SHP77 treated with DMSO at 0.1 percent for 48 hours (cell line): ENCODE measurements around the gene MED27.
"Not testable (repeated sequence)": the region's sequence is repeated elsewhere in the genome, so short reads cannot be mapped to it uniquely, and the experiment has no call there.

Experiments used
- DNase-seq: peaks from one replicate; lab custom pipeline; 2025; lab: John Stamatoyannopoulos, UW

The MED27 gene

GRCh38 chr9:132015866-132016265, 63.8 kb downstream of the MED27 start:
- DNase-seq = no peak

GRCh38 chr9:132014218-132014805, 65.4 kb downstream of the MED27 start:
- no peak for DNase-seq

GRCh38 chr9:132012704-132013357, 66.8 kb downstream of the MED27 start:
- DNase-seq = no peak

DNA sequence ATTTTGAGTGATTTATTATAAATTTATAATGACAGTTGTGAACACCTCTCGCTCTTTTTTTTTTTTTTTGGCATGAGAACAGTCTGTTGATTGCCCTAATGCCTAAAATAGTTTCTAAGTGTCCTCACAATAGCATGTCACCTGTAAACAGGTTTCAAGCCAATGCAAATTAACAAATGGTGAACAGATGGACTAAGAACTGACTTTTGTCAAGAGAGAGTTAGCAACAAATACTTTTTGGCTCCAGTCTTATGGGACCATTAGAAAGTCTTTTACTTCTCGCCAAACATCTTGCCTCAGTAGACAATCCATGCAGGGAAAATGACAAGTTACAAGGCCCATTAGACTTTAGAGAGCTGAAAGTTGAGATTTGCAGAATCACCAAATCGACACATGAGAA, 67.8 kb downstream of the MED27 start:
- no peak for DNase-seq

DNA sequence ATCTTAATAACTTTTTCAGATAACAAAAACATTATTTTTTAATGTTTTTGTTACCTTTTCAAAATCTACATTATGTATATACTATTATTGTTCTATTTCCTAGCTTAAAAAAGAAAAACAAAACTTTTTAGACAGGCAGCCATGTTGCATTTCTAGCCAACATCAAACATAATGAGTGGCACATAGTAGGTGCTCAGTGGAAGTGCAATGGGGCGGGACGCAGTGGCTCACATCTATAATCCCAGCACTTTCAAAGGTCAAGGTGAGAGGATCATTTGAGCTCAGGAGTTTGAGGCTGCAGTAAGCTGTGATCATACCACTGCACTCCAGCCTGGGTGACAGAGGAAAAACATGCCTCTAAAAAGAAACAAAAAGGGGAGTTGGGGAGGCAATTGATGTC, 68.4 kb downstream of the MED27 start:
- DNase-seq = no peak

DNA sequence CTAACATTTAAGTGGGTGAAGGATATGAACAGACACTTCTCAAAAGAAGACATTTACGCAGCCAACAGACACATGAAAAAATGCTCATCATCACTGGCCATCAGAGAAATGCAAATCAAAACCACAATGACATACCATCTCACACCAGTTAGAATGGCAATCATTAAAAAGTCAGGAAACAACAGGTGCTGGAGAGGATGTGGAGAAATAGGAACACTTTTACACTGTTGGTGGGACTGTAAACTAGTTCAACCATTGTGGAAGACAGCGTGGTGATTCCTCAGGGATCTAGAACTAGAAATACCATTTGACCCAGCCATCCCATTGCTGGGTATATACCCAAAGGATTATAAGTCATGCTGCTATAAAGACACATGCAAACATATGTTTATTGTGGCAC, 69.5 kb downstream of the MED27 start:
- not testable (repeated sequence) for DNase-seq

DNA sequence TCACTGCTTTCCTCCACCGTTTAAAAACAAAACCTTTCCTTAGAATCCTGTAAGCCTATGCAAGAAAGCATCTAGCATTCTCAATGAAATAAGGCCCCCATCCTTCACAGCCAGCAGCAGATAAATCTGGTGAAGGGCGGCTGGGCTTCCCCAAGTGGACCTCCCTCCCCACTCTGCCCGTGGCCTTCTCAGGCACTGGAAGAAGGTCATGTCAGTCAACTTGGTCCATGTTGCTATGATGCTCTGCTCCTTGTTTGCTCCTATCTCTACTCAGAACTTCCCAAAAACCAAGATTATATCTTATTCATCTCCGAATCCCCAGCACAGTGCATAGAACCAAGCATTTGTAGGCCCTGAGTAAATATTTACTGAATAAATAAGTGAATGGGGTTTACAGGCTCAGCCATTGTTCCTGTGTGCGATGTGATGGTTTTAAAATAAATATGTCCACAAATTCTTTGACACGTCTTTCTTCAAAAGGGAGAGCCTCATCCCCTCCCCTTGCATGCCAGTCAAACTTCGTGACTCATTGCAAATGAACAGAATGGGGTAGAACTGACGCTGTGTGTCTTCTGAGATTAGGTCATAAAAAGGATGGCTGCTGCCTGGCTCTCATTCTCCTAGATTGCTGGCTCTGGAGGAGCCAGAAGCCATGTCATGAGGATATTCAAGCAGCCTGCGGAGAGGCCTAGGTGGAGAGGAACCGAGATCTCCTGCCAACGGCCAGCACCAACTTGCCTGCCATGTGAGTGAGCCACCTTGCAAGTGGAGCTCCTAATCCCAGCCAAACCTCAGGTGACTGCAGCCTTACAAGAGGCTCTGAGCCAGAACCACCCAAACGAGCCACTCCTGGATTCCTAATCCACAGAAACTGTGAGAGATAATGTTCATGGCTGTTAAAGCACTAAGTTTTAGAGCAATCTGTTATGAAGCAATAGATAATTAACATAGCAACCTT, 70.5 kb downstream of the MED27 start:
- DNase-seq = no peak

GRCh38 chr9:132008184-132008803, 71.4 kb downstream of the MED27 start:
- DNase-seq = peak; percentile 17

GRCh38 chr9:132007371-132008025, 72.2 kb downstream of the MED27 start:
- DNase-seq = no peak

- DNase-seq = peak; percentile 27
These were observed 72.8 kb downstream of the MED27 start for GRCh38 chr9:132006677-132007370.

GRCh38 chr9:132005899-132006298, 73.8 kb downstream of the MED27 start:
- DNase-seq = no peak

- DNase-seq = no peak
These were observed 75.3 kb downstream of the MED27 start for GRCh38 chr9:132004323-132004722.

GRCh38 chr9:132003896-132004295, 75.8 kb downstream of the MED27 start:
- no peak for DNase-seq

DNA sequence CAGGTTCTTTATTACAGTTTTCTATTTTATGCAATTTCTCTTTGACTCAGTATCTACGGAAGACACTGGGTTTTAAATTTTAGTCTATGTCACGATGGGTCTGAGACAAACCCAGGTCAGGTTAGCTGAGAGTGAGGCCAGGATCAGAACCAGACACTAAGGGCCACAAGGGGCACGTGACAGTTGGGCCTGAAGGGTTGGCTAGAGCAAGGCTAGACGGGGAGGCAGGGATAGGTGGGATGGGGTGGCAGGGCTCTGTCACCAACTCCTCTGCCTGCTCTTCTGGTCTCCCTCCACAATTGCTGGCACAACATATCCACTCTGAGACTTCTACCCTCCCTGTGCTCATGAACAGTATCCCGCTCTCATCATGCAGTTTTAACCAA, 76.4 kb downstream of the MED27 start:
- DNase-seq = no peak

DNA sequence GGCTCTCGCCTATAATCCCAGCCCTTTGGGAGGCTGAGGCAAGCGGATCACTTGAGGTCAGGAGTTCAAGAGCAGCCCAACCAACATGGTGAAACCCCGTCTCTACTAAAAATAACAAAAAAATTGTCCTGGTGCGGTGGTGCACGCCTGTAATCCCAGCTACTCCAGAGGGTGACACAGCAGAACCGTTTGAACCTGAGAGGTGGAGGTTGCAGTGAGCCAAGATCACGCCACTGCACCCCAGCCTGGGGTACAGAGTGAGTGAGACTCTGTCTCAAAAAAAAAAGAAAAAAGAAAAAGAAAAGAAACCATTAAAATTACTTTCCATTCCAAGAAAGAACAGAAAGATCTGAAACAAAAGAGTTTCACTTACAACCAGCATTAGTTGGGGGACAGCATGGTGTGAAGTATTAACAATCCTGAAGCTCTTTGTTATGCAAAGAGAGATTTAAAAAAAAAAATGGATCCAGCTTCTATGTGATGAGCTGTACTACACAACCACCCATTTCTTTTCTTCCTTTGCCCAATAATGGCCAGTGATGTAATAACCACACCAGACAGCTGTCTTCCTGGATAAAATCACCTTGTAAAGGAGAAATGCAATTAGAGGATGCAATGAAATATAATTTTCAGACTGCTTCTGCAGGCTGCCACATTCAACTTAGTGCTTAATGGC, 76.9 kb downstream of the MED27 start:
- no peak for DNase-seq

- DNase-seq = no peak
These were observed 78.1 kb downstream of the MED27 start for GRCh38 chr9:132001567-132001966.

- DNase-seq = no peak
These were observed 79.0 kb downstream of the MED27 start for GRCh38 chr9:132000659-132001058.

DNA sequence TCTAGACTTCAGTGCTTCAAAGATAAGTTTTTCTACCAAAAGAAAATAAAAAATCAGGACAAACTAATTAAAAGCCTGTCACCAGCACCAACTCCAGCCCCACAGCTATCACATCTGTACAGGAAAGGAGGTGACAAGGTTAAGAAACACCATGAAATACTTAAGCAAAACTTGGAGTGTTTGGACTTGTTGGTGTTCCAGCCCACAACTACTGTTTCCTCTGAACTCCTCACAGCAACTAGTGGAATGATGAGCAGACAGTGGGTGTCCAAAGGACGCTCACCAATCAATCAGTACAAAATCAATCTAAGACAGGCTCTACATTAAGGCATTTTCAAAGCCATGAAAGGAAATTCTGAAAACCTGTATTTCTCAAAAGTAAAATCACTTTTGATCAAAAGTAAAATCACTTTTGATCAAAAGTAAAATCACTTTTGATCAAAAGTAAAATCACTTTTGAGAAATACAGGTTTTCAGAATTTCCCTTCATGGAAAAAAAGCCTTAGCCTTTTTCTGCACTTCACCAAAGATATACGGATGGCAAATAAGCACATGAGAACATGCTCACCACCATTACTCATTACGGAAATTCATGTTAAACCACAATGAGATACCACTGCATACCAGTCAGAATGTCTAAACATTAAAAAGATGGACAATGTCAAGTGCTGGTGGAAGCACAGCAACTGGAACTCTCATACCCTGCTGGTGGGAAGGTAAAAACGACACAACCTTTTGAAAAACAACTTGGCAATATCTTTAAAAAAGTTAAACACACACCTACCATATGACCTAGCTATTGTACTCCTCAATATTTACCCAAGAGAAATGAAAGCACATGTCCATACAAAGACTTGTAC, 79.7 kb downstream of the MED27 start:
- no peak for DNase-seq

DNA sequence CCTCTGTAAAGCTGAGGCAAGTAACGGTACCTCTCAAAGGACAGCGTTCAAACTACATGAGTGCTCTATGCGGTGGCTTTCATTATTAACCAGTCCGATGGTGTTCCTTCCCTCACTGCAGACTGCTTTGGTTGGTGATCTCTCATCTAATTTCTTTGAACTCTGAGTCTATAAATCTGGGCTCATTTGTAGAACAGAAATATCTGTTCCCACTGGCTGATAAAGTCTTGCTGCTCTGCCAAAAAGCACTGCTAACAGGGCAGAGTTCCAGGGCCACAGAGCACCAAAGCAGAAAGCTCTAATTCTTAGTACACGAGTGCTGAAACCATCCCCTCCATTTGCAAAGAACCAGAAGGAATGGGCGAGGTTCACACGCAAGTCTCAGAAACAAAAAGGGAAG, 81.9 kb downstream of the MED27 start:
- no peak for DNase-seq

DNA sequence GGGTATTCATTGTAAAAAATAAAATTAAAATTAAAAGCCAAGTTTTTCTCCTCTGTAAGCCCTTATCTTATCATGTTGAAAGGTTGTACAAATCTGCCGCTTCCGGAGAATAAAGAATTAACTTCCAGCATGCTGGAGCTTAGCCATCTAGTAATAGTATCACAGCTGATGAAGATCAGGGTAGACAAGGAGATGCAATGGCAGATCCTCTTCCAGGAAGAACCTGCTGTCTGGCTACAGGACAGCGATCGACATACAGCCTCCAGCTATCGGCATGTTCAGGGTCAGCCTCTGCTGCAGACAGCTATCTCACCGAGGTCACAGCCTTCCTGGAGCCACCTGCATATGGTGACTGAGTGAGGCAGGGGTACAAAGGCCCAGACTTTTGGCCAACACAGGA, 82.6 kb downstream of the MED27 start:
- DNase-seq = no peak
